Right cardiac atrium (tissue), 5 donors: ENCODE measurements around the gene CAPN14. TPM values are rescaled to one million over a fixed set of nuclear protein-coding genes. Genes with fewer than 3 reads are reported as not detected.

Source experiments
- ATAC-seq, 2 donors: fragments of 200-7000 bp; cut with Tn5 transposase; one replicate each; pipeline versions ENCODE4 v1.8.0 to v1.9.1; 2020; ENCODE audit warnings: moderate library complexity in 2 of 2, mild to moderate bottlenecking in 1 of 2
- DNase-seq, 3 donors: peaks; one replicate each; pipeline ENCODE4 v3.0.0-alpha.2; 2020
- H3K27ac ChIP-seq: one replicate; pipeline ENCODE4 v1.5.1; 2013; ENCODE audit warnings: mild to moderate bottlenecking, low read length, control low read depth, moderate library complexity
- H3K27me3 ChIP-seq: one replicate; pipeline ENCODE4 v1.6.1; 2013; ENCODE audit not compliant: control insufficient read depth, insufficient read depth
- H3K4me1 ChIP-seq: one replicate; pipeline ENCODE4 v1.6.1; 2013; ENCODE audit warnings: low read length; ENCODE audit not compliant: control insufficient read depth, insufficient read depth
- H3K4me3 ChIP-seq: one replicate; pipeline ENCODE4 v1.5.1; 2013; ENCODE audit warnings: low read length, control low read depth
- H3K9me3 ChIP-seq: one replicate; pipeline ENCODE4 v1.6.1; 2013; ENCODE audit warnings: low read length; ENCODE audit not compliant: control insufficient read depth
- WGBS: extraction: QIAGEN DNeasy Blood & Tissue Kit; methylation state at CpG from one replicate; pipeline ENCODE4 v1.1.7; 2013; 5-methylcytosine and 5-hydroxymethylcytosine counted together
- intact Hi-C, 4 donors: fragments of 100-400 bp; cut with DNase I; formaldehyde crosslinking; loops; one replicate each; pipeline versions ENCODE4 v1.11.0 to v1.14.0; 2022 to 2023
- long read RNA-seq, 4 donors: library from polyadenylated mRNA; unstranded; transcript quantifications; one replicate each; pipeline ENCODE4 v2.0.0, GENCODE V29; 2020 to 2021
- polyA plus RNA-seq: library from polyadenylated mRNA; stranded (reverse); fragments of 200-250 nt; gene quantifications from one replicate; pipeline ENCODE4 v1.2.3, GENCODE V29; 2013
- total RNA-seq, 4 donors: library from RNA; stranded (reverse); fragmentation: NEBNext Ultra II Directional; extraction: Animal tissue kit (Norgen Biotek cat#: 25700); gene quantifications; one replicate each; pipeline ENCODE4 v1.2.1, GENCODE V29; 2021
- donor health status: healthy with polysubstance abuse.
- donor health status: DM: no; HTN: yes; CAD: no.
- donor health status: DM: no; HTN: no; CAD: no.
- donor health status: DM: no; HTN: yes; CAD: no; lungs with severe emphysema.
- donor health status: DM: yes; HTN: yes; CAD: no.

CAPN14 gene
- total RNA-seq (under 1 TPM; 0.08 to 0.18 (median 0.10) TPM), polyA plus RNA-seq (0.07 TPM)
- long read RNA-seq, donor 1: 0 reads
- long read RNA-seq, donor 2: 0 reads
- long read RNA-seq, donor 3, partial matches to known transcripts: 0 of 3 reads
- long read RNA-seq, donor 3, other reads (novel, unspliced or antisense): 3 of 3 reads
- long read RNA-seq, donor 4: 0 reads

GRCh38 chr2:31217465-31218200 is at the start of gene CAPN14:
CAPN14 (minus strand) TSS chr2:31217515; CDS start chr2:31205447, 12,068 bp downstream.
- no peak for ATAC-seq

GRCh38 chr2:31266804-31267203 is 49.5 kb upstream of the CAPN14 start:
- H3K4me3 ChIP-seq: no peak overlapping the region
- H3K27ac ChIP-seq: no peak overlapping the region
- ATAC-seq (no peak), DNase-seq (no peak)
- H3K4me1 ChIP-seq: no peaks in the 10 kb centered on the region
- intact Hi-C loops: no loop called here
- no peaks in the 10 kb centered on the region for H3K9me3 ChIP-seq
- H3K27me3 ChIP-seq: no peaks in the 10 kb centered on the region
- 72% methylated on average over 6 of the region's 6 CpGs for WGBS

More at GRCh38 chr2:31217465-31218200, at the start of gene CAPN14:
- Histone ChIP-seq H3K27me3 (no peaks in the 10 kb centered on the region), H3K4me3 (no peak within 1 kb of the TSS), H3K9me3 (no peaks in the 10 kb centered on the region), H3K27ac (no peak within 1 kb of the TSS), H3K4me1 (no peaks in the 10 kb centered on the region)
- no peak for DNase-seq
- intact Hi-C loops: no loop called here
- 70% methylated on average over 6 of the region's 6 CpGs for WGBS

GRCh38 chr2:31265234-31265633 is 47.9 kb upstream of the CAPN14 start:
- Histone ChIP-seq H3K27me3 (no peaks in the 10 kb centered on the region), H3K27ac (no peak overlapping the region), H3K4me3 (no peak overlapping the region), H3K4me1 (no peaks in the 10 kb centered on the region), H3K9me3 (no peaks in the 10 kb centered on the region)
- intact Hi-C loops: no loop called here
- no peak for ATAC-seq
- WGBS: 93% methylated on average over 6 of the region's 6 CpGs
- DNase-seq: no peak

- 81% methylated on average over 3 of the region's 3 CpGs for whole genome bisulfite sequencing
- no peak overlapping the region for H3K27ac ChIP-seq
- no peak overlapping the region for H3K4me3 ChIP-seq
- no peaks in the 10 kb centered on the region for H3K9me3 ChIP-seq
- no peaks in the 10 kb centered on the region for H3K27me3 ChIP-seq
- no peaks in the 10 kb centered on the region for H3K4me1 ChIP-seq
- no peak for DNase-seq
- peak in 1 of 2 donors; percentile 57 for ATAC-seq
- intact Hi-C loops: no loop called here
These were observed 46.4 kb upstream of the CAPN14 start for GRCh38 chr2:31263636-31264190.

GRCh38 chr2:31260870-31261269 is 43.6 kb upstream of the CAPN14 start:
- Histone ChIP-seq H3K9me3 (no peaks in the 10 kb centered on the region), H3K27me3 (no peaks in the 10 kb centered on the region), H3K27ac (no peak overlapping the region), H3K4me1 (no peaks in the 10 kb centered on the region), H3K4me3 (no peak overlapping the region)
- DNase-seq (no peak), ATAC-seq (no peak)
- 90% methylated on average over 4 of the region's 4 CpGs for whole genome bisulfite sequencing
- intact Hi-C loops: no loop called here

GRCh38 chr2:31259075-31259474 is 41.8 kb upstream of the CAPN14 start:
- ATAC-seq (no peak), DNase-seq (no peak)
- intact Hi-C loops: no loop called here
- 96% methylated on average over 3 of the region's 3 CpGs for WGBS
- no peaks in the 10 kb centered on the region for H3K4me1 ChIP-seq
- H3K27ac ChIP-seq: no peak overlapping the region
- no peaks in the 10 kb centered on the region for H3K27me3 ChIP-seq
- H3K9me3 ChIP-seq: no peaks in the 10 kb centered on the region
- no peak overlapping the region for H3K4me3 ChIP-seq

GRCh38 chr2:31258351-31258750 is 41.0 kb upstream of the CAPN14 start:
- DNase-seq: no peak

GRCh38 chr2:31256611-31257382 is 39.5 kb upstream of the CAPN14 start:
- DNase-seq (no peak), ATAC-seq (peak in 1 of 2 donors; percentile 37)
- intact Hi-C loops: no loop called here
- Histone ChIP-seq H3K27me3 (no peaks in the 10 kb centered on the region), H3K27ac (no peak overlapping the region), H3K4me3 (no peak overlapping the region), H3K9me3 (no peaks in the 10 kb centered on the region), H3K4me1 (no peaks in the 10 kb centered on the region)
- 80% methylated on average over 4 of the region's 4 CpGs for WGBS

More at GRCh38 chr2:31258351-31258750, 41.0 kb upstream of the CAPN14 start:
- intact Hi-C loops: no loop called here
- ATAC-seq: no peak
- H3K27me3 ChIP-seq: no peaks in the 10 kb centered on the region
- WGBS: 82% methylated on average over 5 of the region's 5 CpGs
- H3K4me1 ChIP-seq: no peaks in the 10 kb centered on the region
- H3K27ac ChIP-seq: no peak overlapping the region
- no peak overlapping the region for H3K4me3 ChIP-seq
- no peaks in the 10 kb centered on the region for H3K9me3 ChIP-seq

- DNase-seq (no peak), ATAC-seq (no peak)
- no peak overlapping the region for H3K27ac ChIP-seq
- intact Hi-C loops: no loop called here
- no peaks in the 10 kb centered on the region for H3K27me3 ChIP-seq
- no peak overlapping the region for H3K4me3 ChIP-seq
- no peaks in the 10 kb centered on the region for H3K9me3 ChIP-seq
- no peaks in the 10 kb centered on the region for H3K4me1 ChIP-seq
- 92% methylated on average over 11 of the region's 11 CpGs for WGBS
These were observed 38.7 kb upstream of the CAPN14 start for GRCh38 chr2:31255911-31256571.

GRCh38 chr2:31254237-31255203 is 37.2 kb upstream of the CAPN14 start:
- Histone ChIP-seq H3K4me3 (no peak overlapping the region), H3K9me3 (no peaks in the 10 kb centered on the region), H3K4me1 (no peaks in the 10 kb centered on the region), H3K27me3 (no peaks in the 10 kb centered on the region), H3K27ac (no peak overlapping the region)
- ATAC-seq (no peak), DNase-seq (no peak)
- intact Hi-C loops: no loop called here
- WGBS: 92% methylated on average over 19 of the region's 19 CpGs
